Measurements from ENCODE around the gene KIF1A.
"Not testable (repeated sequence)": the region's sequence is repeated elsewhere in the genome, so short reads cannot be mapped to it uniquely, and the experiment has no call there.

Gene KIF1A

DNA sequence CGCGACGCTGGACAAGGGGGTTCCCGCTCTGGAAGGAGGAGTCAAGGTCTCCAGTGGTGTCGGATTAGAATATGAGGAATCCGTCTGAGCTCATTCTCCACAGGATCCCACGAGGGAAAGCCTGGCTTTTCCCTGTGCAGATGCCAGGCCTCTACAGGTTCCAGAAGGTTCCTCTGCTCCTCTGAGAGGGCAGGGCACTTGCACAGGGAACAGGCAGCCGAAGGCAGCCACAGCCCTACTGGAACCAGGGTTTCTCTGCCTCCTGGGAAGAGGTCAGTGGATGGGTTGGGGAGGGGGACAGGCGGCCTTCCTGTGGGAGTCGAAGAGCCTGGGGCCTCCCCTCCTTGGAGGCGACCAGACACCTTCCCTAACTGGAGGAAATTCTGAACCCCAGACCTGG, 130.0 kb downstream of the KIF1A start:
- Histone ChIP-seq H3K4me3 (ENCODE audit: low read depth, low read length) (no peak overlapping the region), H3K9me3 (ENCODE audit: control insufficient read depth, insufficient read depth, low read length) (no peaks in the 10 kb centered on the region), H3K36me3 (ENCODE audit: control insufficient read depth, insufficient read depth, low read length) (no peaks in the 10 kb centered on the region), H3K9ac (ENCODE audit: low read depth, low read length) (no peak overlapping the region), H3K4me1 (ENCODE audit: control insufficient read depth, insufficient read depth, low read length) (no peaks in the 10 kb centered on the region), H3K27me3 (ENCODE audit: control insufficient read depth, insufficient read depth, low read length) (no peaks in the 10 kb centered on the region)

DNA sequence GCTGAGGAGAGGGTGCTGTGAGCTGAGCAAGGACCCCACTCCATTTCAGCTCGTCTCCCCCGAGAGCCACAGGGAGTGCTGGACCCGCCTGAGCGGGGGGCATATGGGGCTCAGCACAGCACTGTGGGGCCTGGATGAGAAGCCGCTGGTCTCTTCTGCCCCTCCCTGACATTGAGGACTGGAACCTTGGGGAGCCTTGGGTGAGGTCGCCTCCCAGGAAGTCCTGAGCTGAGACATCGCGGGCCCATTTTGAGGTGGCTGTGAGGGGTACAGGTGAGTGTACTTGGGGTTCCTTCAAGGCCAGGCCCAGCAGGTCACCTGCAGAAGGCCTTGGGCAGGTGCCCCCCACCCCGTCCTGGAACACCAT, 131.5 kb downstream of the KIF1A start:
- H3K36me3 ChIP-seq (ENCODE audit: control insufficient read depth, insufficient read depth, low read length), result no peaks in the 10 kb centered on the region
- H3K4me3 ChIP-seq (ENCODE audit: low read depth, low read length), result no peak overlapping the region
- no peaks in the 10 kb centered on the region for H3K4me1 ChIP-seq (ENCODE audit: control insufficient read depth, insufficient read depth, low read length)
- H3K27me3 ChIP-seq (ENCODE audit: control insufficient read depth, insufficient read depth, low read length), result no peaks in the 10 kb centered on the region
- no peak overlapping the region for H3K9ac ChIP-seq (ENCODE audit: low read depth, low read length)
- H3K9me3 ChIP-seq (ENCODE audit: control insufficient read depth, insufficient read depth, low read length), result no peaks in the 10 kb centered on the region

DNA sequence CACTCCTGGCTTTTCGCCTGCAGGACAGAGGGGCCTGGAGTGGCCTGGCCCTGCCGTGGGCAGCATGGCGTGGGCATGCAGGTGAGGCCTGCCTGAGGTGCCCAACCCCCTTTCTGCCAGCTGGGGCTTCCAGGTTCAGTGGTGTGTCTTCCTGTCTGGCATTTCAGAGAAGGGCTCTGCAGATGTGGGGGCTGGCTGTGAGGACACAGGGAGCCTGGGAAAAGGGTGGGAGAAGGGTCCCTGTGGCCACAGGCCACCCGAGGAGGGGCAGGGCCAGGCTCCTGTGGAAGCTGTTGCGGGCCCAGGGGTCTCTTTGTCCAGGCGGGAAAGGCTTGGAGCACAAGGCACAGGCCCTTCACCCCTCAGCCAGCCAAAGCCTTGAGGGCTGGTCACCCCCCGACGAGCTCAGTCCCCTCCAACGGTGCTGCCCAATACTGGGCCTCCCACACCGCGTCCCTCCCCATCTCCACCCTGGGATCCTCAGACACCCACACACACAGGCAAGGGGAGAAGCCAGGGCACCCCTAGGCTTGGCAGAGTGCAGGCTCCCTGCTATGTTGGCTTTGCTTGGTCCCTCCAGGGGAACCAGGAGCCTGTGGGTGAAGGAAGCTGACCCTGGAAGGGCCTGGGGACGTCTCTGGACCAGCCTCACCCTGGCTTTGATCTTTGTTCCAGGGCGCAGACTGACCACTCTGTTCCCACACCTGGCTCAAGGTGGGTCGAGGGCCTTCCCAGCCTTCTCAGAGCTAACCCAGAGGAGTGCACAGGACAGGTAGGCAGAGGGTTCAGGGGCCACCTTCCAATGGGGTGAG, 132.1 kb downstream of the KIF1A start:
- H3K27me3 ChIP-seq (ENCODE audit: control insufficient read depth, insufficient read depth, low read length), result no peaks in the 10 kb centered on the region
- H3K4me3 ChIP-seq (ENCODE audit: low read depth, low read length), result no peak overlapping the region
- no peak overlapping the region for H3K9ac ChIP-seq (ENCODE audit: low read depth, low read length)
- no peaks in the 10 kb centered on the region for H3K4me1 ChIP-seq (ENCODE audit: control insufficient read depth, insufficient read depth, low read length)
- no peaks in the 10 kb centered on the region for H3K36me3 ChIP-seq (ENCODE audit: control insufficient read depth, insufficient read depth, low read length)
- H3K9me3 ChIP-seq (ENCODE audit: control insufficient read depth, insufficient read depth, low read length), result no peaks in the 10 kb centered on the region

DNA sequence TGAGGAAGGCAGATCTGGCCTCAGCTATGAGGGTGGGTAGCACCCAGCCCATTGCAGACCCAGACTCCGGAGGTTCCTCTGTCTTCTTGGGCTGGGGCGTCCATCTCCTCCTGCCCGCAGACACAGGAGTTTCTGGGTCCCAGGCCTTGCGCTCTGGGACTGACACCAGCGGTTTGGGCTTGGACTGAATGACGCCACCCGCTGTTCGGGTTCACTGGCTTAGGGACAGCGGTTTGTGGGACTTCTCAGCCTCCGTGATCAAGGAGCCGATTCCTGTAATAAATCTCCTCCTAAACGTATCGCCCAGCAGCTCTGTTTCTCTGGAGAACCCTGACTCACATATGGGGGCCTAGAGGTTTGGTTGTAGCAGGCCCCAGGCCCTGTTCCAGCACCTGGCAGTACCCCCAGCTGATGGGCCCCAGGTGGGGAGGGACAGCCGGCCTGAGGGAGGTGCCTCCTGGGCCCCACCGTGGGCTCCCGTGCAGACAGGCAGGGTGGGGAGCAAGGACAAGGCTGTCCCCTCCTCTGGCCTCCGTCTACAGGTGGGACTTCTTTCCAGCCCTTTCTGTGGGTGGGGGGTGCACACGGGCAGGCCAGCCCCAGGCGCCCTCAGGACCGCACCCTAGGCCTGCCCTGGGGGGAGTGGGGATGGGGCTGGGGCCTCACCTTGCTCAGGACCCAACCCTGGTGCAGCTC, 132.8 kb downstream of the KIF1A start:
- Histone ChIP-seq H3K4me3 (ENCODE audit: low read depth, low read length) (no peak overlapping the region), H3K9ac (ENCODE audit: low read depth, low read length) (no peak overlapping the region), H3K36me3 (ENCODE audit: control insufficient read depth, insufficient read depth, low read length) (no peaks in the 10 kb centered on the region), H3K27me3 (ENCODE audit: control insufficient read depth, insufficient read depth, low read length) (no peaks in the 10 kb centered on the region), H3K9me3 (ENCODE audit: control insufficient read depth, insufficient read depth, low read length) (no peaks in the 10 kb centered on the region), H3K4me1 (ENCODE audit: control insufficient read depth, insufficient read depth, low read length) (no peaks in the 10 kb centered on the region)

DNA sequence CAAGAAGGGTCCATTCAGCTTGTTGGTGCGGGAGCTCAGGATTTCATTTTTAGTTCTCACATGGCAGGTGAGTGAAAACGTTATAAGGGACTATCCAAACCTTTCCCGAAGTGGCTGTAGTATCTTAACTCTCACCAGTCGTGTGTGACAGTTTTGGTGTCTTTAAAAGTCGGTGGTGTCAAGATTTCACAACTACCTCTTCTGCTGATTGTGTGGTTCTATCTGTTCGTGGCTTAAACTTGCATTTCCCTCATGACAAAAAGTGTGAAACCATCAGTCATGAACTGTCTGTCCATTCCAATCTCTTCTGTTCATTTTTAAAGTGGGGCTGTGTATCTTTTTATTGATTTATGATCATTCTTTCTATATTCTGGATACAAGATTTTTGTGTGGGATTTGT, 133.6 kb downstream of the KIF1A start:
- Histone ChIP-seq H3K9ac (ENCODE audit: low read depth, low read length) (no peak overlapping the region), H3K36me3 (ENCODE audit: control insufficient read depth, insufficient read depth, low read length) (no peaks in the 10 kb centered on the region), H3K4me3 (ENCODE audit: low read depth, low read length) (no peak overlapping the region), H3K27me3 (ENCODE audit: control insufficient read depth, insufficient read depth, low read length) (no peaks in the 10 kb centered on the region), H3K4me1 (ENCODE audit: control insufficient read depth, insufficient read depth, low read length) (no peaks in the 10 kb centered on the region), H3K9me3 (ENCODE audit: control insufficient read depth, insufficient read depth, low read length) (no peaks in the 10 kb centered on the region)

DNA sequence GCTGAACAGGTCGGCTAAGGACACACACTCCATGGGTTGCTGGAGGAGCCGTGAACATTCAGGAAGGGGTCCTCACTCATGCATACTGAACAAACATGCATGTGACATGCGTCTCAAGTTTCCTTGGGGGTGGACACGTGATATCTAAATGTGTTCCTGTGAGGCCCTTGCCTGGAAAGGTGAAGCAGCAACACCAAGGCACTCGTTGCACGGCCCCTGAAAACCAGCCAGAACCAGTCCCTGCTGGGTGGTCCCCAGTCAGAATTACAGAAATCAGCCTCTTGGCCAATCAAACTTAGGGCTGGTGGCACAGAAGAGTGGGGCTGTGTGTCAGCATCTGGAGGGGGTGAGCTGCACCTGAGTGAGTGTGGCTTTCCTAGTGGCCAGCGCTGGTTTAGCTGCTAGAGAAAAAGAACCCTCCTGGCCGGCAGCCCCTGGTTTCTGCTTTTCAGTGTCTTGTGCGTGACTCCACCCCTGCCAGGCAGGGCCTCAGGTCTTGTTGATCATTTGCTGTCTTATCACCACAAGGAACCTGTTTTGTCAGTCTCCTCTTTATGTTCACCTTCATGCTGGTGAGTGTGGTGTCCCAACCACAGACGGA, 134.1 kb downstream of the KIF1A start:
- Histone ChIP-seq H3K9ac (ENCODE audit: low read depth, low read length) (no peak overlapping the region), H3K9me3 (ENCODE audit: control insufficient read depth, insufficient read depth, low read length) (no peaks in the 10 kb centered on the region), H3K36me3 (ENCODE audit: control insufficient read depth, insufficient read depth, low read length) (no peaks in the 10 kb centered on the region), H3K4me1 (ENCODE audit: control insufficient read depth, insufficient read depth, low read length) (no peaks in the 10 kb centered on the region), H3K4me3 (ENCODE audit: low read depth, low read length) (no peak overlapping the region), H3K27me3 (ENCODE audit: control insufficient read depth, insufficient read depth, low read length) (no peaks in the 10 kb centered on the region)

DNA sequence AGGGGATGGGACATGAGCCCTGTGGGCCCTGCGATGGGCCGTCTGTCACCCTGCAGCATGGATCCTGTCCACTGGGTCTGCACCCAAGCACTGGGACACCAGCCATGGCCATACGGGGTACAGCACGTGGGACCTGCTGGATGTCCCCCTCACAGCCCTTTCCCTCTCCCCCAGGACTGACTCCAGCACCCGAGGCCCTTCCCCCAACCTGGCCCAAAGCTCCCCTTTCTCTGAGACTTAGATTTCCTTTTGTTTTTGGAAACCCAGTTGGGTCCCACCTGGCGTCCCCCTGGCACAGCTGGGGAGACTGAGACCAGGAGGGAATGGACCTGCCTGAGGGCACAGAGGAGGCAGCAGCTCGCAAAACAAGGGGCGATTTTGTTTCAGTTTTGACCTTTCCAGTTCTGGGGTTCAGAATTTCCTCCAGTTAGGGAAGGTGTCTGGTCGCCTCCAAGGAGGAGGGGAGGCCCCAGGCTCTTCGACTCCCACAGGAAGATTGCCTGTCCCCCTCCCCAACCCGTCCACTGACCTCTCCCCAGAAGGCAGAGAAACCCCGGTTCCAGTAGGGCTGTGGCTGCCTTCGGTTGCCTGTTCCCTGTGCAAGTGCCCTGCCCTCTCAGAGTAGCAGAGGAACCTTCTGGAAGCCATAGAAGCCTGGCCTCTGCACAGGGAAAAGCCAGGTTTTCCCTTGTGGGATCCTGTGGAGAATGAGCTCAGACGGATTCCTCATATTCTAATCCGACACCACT, 135.9 kb downstream of the KIF1A start:
- H3K4me1 ChIP-seq (ENCODE audit: control insufficient read depth, insufficient read depth, low read length); H3K9ac ChIP-seq (ENCODE audit: low read depth, low read length); H3K27me3 ChIP-seq (ENCODE audit: control insufficient read depth, insufficient read depth, low read length); H3K36me3 ChIP-seq (ENCODE audit: control insufficient read depth, insufficient read depth, low read length); H3K9me3 ChIP-seq (ENCODE audit: control insufficient read depth, insufficient read depth, low read length); H3K4me3 ChIP-seq (ENCODE audit: low read depth, low read length): not testable (repeated sequence)

DNA sequence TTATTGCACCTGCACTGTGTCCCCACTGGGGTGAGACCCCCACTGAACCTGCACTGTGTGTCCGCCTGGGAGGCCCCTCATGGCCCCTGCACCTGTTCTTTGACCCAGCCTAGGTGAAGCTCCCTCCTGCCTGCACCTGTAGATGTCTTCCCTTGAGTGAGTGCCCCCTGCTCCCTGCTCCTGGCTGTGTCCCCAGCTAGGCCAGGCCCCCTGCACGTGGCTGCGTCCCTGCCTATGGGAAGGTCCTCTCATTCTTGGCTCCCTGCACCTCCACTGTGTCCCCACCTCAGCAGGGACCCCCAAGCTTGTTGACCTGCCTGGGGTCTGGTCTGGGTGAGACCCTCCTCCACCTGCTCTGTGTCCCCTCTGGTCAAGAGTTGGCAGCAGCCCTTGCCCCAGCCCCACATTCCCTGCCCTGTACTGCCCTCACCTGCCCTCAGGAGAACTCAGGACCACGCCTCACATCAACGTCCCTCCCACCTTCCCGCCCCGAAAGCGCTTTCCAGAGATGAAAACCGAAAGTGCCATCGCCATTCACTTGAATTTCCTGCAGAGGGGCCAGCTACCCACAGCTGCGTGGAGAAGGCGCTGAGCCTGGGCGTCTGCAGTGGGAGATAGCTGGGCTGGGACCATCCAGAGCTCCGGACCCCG, 136.6 kb downstream of the KIF1A start:
- not testable (repeated sequence) for H3K4me3 ChIP-seq (ENCODE audit: low read depth, low read length); H3K4me1 ChIP-seq (ENCODE audit: control insufficient read depth, insufficient read depth, low read length); H3K27me3 ChIP-seq (ENCODE audit: control insufficient read depth, insufficient read depth, low read length); H3K36me3 ChIP-seq (ENCODE audit: control insufficient read depth, insufficient read depth, low read length); H3K9ac ChIP-seq (ENCODE audit: low read depth, low read length); H3K9me3 ChIP-seq (ENCODE audit: control insufficient read depth, insufficient read depth, low read length)

DNA sequence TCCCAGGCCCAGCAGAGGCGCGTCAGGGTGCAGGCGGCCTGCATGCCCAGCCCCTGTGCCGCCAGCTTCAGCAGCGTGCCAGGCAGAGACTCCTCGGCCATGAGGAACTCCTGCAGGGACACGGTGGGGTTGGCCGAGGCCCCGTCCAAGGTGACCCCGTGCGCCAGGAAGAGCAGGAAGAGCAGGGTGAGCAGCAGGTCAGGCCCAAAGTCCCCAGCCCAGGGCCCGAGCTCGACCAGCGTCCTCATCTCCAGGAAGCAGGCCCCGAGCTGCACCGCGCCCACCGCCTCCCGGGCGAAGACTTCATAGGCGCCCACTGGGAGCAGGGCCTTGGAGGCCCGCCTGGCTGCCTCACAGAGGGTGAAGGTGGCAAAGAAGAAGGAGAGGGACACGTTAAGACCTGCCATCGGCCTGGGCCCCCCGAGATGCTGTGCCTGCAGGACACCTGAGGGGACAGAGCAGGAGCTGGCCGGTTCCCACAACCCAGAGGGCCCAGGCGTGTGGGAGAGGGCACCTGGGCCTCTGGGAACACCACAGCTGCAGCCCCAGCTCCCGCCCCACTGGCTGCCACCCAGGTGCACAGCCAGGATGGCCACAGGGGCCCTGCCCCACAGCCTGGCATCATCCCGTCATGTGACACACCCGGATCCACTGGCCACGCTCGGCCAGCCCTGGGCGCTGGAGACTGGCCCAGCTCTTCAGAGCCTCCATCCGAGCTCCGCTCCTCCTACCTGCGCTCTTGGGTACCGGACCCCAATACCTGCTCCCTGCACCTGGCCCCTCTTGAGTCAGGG, 137.4 kb downstream of the KIF1A start, which contains the start of gene AQP12B:
Gene AQP12B (minus strand): TSS at position 455 of the 794 bp plus-strand sequence. CDS start 48 bp downstream, at position 407.
- H3K36me3 ChIP-seq (ENCODE audit: control insufficient read depth, insufficient read depth, low read length); H3K9me3 ChIP-seq (ENCODE audit: control insufficient read depth, insufficient read depth, low read length); H3K9ac ChIP-seq (ENCODE audit: low read depth, low read length); H3K27me3 ChIP-seq (ENCODE audit: control insufficient read depth, insufficient read depth, low read length); H3K4me3 ChIP-seq (ENCODE audit: low read depth, low read length); H3K4me1 ChIP-seq (ENCODE audit: control insufficient read depth, insufficient read depth, low read length): not testable (repeated sequence)

DNA sequence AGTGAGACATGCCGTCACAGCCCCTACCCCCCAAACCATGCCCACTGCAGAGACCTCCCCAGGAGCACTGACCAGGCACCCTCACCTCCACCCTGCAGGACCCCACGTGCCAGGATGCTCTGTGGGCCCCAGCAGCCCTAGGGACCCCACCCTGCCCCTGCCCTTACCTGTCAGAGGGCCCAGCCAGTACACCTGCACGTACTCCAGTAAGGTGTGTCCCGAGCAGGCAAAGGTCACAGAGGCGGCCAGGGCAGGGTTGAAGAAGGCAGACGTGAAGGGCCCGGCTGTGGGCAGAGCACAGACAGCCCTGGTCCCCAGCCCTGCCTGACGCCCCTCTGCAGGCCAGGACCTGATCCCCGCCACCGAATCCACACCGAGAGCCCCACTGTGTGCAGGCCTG, 139.8 kb downstream of the KIF1A start:
- H3K36me3 ChIP-seq (ENCODE audit: control insufficient read depth, insufficient read depth, low read length); H3K4me3 ChIP-seq (ENCODE audit: low read depth, low read length); H3K9ac ChIP-seq (ENCODE audit: low read depth, low read length); H3K27me3 ChIP-seq (ENCODE audit: control insufficient read depth, insufficient read depth, low read length); H3K9me3 ChIP-seq (ENCODE audit: control insufficient read depth, insufficient read depth, low read length); H3K4me1 ChIP-seq (ENCODE audit: control insufficient read depth, insufficient read depth, low read length): not testable (repeated sequence)

DNA sequence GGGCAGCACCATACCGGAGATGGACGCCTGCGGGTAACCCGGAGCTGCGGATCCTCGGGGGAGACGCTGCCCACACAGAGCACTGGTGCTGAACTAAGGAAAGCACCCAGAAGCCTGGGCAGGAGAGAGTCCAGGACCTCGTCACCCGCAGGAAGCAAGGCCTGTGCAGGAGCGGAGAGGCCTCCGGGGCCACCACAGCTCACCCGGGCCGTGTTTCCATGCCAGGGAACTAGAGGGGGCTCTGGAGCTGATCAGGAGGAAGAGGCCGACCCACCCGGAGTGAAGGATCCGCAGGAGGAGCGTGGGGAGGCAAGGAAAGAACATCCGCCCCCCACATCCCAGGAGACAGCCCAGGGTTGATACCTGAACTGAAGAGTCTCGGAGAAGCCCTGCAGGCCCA, 141.1 kb downstream of the KIF1A start:
- H3K4me1 ChIP-seq (ENCODE audit: control insufficient read depth, insufficient read depth, low read length); H3K27me3 ChIP-seq (ENCODE audit: control insufficient read depth, insufficient read depth, low read length); H3K9me3 ChIP-seq (ENCODE audit: control insufficient read depth, insufficient read depth, low read length); H3K4me3 ChIP-seq (ENCODE audit: low read depth, low read length); H3K36me3 ChIP-seq (ENCODE audit: control insufficient read depth, insufficient read depth, low read length); H3K9ac ChIP-seq (ENCODE audit: low read depth, low read length): not testable (repeated sequence)

All from iPS-15b (cell line).